ENCODE measurements around the gene GOLGA3.
"Not testable (repeated sequence)": the region's sequence is repeated elsewhere in the genome, so short reads cannot be mapped to it uniquely, and the experiment has no call there.

DNA sequence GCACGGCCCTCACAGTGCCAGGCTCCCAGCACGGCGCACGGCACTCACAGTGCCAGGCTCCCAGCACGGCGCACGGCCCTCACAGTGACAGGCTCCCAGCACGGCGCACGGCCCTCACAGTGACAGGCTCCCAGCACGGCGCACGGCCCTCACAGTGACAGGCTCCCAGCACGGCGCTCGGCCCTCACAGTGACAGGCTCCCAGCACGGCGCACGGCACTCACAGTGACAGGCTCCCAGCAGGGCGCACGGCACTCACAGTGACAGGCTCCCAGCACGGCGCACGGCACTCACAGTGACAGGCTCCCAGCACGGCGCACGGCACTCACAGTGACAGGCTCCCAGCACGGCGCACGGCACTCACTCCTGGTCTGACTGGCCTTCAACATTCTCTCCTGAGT is 7.6 kb upstream of the GOLGA3 start:
- TF ChIP-seq, protein P1, sequence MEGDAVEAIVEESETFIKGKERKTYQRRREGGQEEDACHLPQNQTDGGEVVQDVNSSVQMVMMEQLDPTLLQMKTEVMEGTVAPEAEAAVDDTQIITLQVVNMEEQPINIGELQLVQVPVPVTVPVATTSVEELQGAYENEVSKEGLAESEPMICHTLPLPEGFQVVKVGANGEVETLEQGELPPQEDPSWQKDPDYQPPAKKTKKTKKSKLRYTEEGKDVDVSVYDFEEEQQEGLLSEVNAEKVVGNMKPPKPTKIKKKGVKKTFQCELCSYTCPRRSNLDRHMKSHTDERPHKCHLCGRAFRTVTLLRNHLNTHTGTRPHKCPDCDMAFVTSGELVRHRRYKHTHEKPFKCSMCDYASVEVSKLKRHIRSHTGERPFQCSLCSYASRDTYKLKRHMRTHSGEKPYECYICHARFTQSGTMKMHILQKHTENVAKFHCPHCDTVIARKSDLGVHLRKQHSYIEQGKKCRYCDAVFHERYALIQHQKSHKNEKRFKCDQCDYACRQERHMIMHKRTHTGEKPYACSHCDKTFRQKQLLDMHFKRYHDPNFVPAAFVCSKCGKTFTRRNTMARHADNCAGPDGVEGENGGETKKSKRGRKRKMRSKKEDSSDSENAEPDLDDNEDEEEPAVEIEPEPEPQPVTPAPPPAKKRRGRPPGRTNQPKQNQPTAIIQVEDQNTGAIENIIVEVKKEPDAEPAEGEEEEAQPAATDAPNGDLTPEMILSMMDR (conservative IDR thresholded peaks at IDR 0.05; ENCODE audit: low read depth, low read length) = not testable (repeated sequence)
- not testable (repeated sequence) for TF ChIP-seq EZH2 (IDR thresholded peaks at IDR 0.05; ENCODE audit: low read length, unreplicated experiment)
